ENCODE measurements around the gene DENND1A. TPM values are rescaled to one million over a fixed set of nuclear protein-coding genes. Genes with fewer than 3 reads are reported as not detected.

DENND1A gene
- total RNA-seq, 4 donors from 2014 or later: 37.1 to 55.3 (median 50.0) TPM

DNA sequence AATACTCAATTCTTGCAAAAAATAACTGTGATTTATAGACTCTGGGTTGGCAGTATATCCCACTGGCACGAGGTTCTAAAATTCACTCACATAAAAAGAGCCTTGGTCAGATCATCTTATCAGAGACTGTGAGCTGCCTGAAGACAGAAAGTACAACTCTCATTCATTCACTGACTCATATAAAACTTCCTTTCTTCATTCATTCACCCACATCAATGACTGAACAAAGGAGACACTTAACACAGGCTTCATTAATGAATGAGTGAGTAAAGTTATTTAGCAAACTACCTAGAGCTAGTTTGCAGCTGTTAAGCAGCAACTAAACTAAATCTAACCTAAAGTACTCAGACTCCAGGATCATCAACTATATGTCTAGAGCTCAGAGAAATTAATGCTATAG is 214.7 kb downstream of the DENND1A start:
- no peak overlapping the region for H3K27ac ChIP-seq

DNA sequence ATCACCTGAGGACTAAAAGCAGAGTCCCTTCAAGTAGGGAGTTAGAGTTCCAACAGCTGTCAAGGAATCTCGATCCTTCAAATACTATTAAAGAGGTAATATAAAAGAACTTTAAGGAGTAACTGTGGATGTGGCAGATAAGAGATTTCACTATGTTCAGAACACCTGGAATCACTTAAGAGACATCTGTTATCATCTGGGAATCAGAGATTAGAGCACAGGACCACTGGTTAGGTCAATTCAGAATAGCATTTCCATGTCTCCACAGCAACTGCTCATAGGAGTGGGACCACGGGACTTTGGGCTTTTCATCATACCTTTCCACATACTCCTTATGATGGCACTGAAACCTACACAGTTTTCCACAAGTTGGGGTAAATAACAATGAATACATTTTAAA is 216.6 kb downstream of the DENND1A start:
- Histone ChIP-seq H3K4me1 (no peaks in the 10 kb centered on the region), H3K27ac (no peak overlapping the region), H3K4me3 (no peak overlapping the region), H3K9me3 (no peaks in the 10 kb centered on the region), H3K27me3 (no peaks in the 10 kb centered on the region), H3K36me3 (no peaks in the 10 kb centered on the region)
- no peak for DNase-seq
- TF ChIP-seq, protein P1, sequence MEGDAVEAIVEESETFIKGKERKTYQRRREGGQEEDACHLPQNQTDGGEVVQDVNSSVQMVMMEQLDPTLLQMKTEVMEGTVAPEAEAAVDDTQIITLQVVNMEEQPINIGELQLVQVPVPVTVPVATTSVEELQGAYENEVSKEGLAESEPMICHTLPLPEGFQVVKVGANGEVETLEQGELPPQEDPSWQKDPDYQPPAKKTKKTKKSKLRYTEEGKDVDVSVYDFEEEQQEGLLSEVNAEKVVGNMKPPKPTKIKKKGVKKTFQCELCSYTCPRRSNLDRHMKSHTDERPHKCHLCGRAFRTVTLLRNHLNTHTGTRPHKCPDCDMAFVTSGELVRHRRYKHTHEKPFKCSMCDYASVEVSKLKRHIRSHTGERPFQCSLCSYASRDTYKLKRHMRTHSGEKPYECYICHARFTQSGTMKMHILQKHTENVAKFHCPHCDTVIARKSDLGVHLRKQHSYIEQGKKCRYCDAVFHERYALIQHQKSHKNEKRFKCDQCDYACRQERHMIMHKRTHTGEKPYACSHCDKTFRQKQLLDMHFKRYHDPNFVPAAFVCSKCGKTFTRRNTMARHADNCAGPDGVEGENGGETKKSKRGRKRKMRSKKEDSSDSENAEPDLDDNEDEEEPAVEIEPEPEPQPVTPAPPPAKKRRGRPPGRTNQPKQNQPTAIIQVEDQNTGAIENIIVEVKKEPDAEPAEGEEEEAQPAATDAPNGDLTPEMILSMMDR (IDR thresholded peaks at IDR 0.05): no peak
- no peak for TF ChIP-seq POLR2A (IDR thresholded peaks at IDR 0.05)

More for the DNA sequence above, 214.7 kb downstream of the DENND1A start:
- DNase-seq: no peak
- H3K9me3 ChIP-seq: no peaks in the 10 kb centered on the region
- H3K27me3 ChIP-seq: no peaks in the 10 kb centered on the region
- H3K36me3 ChIP-seq: no peaks in the 10 kb centered on the region
- H3K4me3 ChIP-seq: no peak overlapping the region
- TF ChIP-seq POLR2A (IDR thresholded peaks at IDR 0.05): no peak
- TF ChIP-seq, protein P1 (IDR thresholded peaks at IDR 0.05): no peak
- no peaks in the 10 kb centered on the region for H3K4me1 ChIP-seq

DNA sequence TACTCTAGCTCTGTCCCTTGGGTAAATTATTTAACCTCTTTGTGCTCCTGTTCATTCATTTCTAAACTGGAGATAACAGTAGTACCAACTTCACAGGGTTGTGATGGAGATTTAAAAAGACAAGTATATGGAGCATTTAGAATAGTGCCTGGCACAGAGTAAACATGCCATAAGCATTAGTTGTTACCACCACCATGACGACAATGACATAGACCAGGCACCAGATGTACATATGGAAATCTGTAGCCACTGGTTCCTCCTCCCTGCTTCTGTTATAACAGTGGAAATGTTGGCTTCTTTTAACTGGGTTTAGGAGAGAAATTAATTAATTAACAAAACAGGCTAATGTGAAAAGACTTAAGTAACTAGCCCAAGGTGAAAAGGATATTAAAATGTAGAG is 217.5 kb downstream of the DENND1A start:
- Histone ChIP-seq H3K4me3 (no peak overlapping the region), H3K27me3 (no peaks in the 10 kb centered on the region), H3K9me3 (no peaks in the 10 kb centered on the region), H3K4me1 (no peaks in the 10 kb centered on the region), H3K36me3 (no peaks in the 10 kb centered on the region), H3K27ac (no peak overlapping the region)
- no peak for DNase-seq
- TF ChIP-seq POLR2A (IDR thresholded peaks at IDR 0.05): no peak
- TF ChIP-seq, protein P1 (IDR thresholded peaks at IDR 0.05): no peak

DNA sequence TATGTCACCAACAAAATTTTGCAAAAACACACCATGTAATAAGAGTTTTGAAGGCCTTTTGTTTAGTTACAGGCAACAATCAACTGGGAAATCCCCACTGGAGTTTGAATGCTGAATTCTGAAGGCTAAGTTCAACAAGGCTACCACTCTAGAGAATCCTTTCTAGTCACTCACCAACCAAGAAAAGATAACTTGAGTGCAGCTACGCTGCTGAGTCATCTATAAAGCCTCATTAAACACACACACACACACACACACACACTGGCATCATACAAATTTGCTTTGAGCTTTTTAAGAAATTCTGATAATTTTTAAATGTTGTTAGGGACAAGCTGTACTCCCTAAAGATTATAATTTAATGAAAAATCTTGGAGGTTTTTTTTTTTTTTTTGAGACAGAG is 219.6 kb downstream of the DENND1A start:
- H3K9me3 ChIP-seq: no peaks in the 10 kb centered on the region
- no peaks in the 10 kb centered on the region for H3K27me3 ChIP-seq
- no peak for DNase-seq
- H3K4me3 ChIP-seq: no peak overlapping the region
- no peak overlapping the region for H3K27ac ChIP-seq
- TF ChIP-seq POLR2A (IDR thresholded peaks at IDR 0.05): no peak
- TF ChIP-seq, protein P1 (IDR thresholded peaks at IDR 0.05): no peak
- H3K36me3 ChIP-seq: no peaks in the 10 kb centered on the region
- no peaks in the 10 kb centered on the region for H3K4me1 ChIP-seq

DNA sequence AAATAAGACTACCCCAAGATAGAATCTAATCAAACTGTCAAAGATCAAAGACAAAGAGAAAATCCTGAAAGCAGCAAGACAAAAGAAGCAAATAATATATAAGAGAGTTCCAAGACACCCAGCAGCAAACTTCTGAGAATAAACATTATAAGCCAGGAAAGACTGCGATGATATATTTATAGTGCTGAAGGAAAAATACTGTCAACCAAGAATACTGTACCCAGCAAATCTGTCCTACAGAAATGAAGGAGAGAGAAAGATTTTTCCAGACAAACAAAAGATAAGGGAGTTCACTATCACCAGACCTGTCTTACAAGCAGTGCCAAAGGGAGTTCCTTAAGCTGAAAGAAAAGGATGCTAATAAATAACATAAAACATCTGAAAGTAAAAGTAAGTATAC is 227.4 kb downstream of the DENND1A start:
- H3K27me3 ChIP-seq: no peaks in the 10 kb centered on the region

More for the DNA sequence above, 227.4 kb downstream of the DENND1A start:
- Histone ChIP-seq H3K36me3 (no peaks in the 10 kb centered on the region), H3K27ac (no peak overlapping the region), H3K9me3 (peaks cover 0 to 7% (median 0%) of the 10 kb centered on the region in 4 donors), H3K4me1 (no peaks in the 10 kb centered on the region), H3K4me3 (no peak overlapping the region)
- no peak for TF ChIP-seq POLR2A (IDR thresholded peaks at IDR 0.05)
- TF ChIP-seq, protein P1 (IDR thresholded peaks at IDR 0.05): no peak
- no peak for DNase-seq
